NCI-H226 (cell line): ENCODE results near the gene C5AR2.
A peak's percentile ranks its signal among the peaks of the same experiment; 100 is the strongest.
"Not testable (repeated sequence)": the region's sequence is repeated elsewhere in the genome, so short reads cannot be mapped to it uniquely, and the experiment has no call there.

Experiments used
- DNase-seq: peaks from one replicate; pipeline ENCODE4 v3.0.0-alpha.2; 2015

The C5AR2 gene

GRCh38 chr19:47365455-47365854 is 33.5 kb downstream of the C5AR2 start:
- not testable (repeated sequence) for DNase-seq

DNA sequence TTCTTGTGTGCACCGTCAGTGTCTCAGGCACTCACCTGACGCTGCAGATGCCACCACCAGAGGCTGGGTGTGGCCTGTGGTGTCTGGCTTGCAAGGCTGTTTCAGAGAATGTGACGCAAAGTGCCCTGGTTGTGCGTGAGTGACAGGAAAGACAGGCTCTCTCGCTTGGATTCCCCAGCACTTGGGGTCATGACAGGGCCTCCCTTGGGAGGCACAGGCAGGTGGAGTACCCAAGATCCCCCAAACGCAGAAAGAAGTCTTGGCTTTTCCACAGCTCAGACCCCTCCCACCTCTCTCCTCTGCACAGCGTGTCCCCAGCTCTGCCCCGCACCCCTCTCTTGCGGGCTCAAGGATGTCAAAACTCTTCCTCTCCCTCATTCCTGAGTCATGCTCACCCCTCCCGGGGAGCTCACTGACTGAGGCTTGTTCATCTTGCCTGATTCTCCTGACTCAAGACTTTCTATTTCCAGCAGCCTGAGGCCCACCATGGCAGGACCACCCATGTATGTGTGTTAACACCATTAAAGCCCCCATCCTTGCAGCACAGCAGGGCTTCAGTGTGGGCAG is 38.2 kb downstream of the C5AR2 start:
- DNase-seq, result peak; percentile 53

DNA sequence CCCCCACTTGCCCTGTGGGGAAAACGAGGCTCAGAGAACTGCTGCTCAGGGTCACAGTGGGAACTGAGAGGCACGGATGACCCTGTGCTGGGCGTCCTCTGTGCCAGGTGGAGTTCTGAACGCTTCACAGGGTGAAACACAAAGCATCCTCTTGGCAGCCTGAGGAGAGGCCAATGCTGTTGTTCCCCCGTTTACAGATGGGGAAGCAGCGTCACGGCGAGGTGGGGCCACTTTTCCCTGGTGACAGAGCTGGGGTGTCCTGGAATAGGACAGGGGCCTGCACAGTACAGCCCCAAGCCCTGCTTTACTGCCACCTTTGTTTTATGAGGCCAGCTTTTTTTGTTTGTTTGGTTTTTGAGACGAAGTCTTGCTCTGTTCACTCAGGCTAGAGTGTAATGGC is 39.3 kb downstream of the C5AR2 start:
- DNase-seq, result no peak

DNA sequence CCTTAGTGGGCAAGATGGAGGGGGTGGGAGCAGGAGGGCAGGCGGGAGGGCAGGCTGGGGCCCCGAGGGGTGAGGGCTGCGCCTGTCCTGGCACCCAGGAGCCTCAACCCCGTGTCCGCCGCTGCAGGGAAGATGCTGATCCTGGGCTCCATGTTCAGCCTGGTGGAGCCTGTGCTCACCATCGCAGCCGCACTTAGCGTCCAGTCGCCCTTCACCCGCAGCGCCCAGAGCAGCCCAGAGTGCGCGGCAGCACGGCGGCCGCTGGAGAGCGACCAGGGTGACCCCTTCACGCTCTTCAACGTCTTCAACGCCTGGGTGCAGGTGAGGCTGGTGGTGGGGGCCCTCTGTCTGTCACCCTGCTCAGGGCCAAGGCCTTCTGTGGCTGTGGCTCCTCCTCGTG is 40.6 kb downstream of the C5AR2 start:
- no peak for DNase-seq

DNA sequence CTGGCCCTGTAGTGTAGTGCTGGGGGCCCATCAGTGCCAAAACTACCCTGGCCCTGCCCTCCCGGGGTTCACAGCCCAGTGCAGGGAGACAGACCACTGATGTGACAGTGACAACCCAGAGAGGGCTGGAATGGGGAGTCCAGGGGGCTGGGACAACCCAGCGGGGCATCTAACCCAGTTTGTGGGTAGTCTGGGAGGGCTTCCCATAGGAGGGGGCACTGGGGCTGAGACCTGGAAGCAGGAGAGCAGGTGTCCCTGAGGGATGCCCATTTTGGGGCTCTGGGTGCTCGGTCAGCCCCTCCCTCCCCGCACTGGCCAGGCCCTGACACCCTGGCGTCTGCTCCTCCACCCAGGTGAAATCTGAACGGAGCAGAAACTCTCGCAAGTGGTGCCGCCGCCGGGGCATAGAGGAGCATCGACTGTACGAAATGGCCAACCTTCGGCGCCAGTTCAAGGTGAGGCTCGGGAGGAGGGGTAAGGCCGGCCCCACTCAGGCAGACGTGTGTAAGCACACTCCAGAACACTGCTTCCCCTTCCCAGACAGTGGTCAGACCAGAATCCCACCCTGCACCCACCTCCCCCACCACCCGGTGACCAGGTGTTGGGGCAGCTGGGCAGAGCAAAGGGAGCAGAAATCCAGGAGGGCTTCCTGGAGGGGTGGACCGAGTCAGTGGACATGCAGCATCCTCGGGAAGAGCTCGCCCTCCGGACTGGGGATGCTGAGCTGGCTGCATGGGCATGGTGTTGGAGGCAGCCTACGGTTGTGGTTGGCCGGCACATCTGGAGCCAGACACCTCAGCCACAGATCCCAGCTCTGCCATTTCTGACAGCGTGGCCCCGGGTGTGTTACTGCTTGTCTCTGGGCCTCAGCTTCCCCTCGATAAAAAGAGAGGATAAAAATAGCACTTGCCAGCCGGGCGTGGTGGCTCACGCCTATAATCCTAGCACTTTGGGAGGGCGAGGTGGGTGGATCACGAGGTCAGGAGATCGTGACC is 41.6 kb downstream of the C5AR2 start:
- DNase-seq, result no peak

GRCh38 chr19:47374876-47375693 is 43.1 kb downstream of the C5AR2 start:
- no peak for DNase-seq

GRCh38 chr19:47375694-47376588 is 44.0 kb downstream of the C5AR2 start:
- no peak for DNase-seq

DNA sequence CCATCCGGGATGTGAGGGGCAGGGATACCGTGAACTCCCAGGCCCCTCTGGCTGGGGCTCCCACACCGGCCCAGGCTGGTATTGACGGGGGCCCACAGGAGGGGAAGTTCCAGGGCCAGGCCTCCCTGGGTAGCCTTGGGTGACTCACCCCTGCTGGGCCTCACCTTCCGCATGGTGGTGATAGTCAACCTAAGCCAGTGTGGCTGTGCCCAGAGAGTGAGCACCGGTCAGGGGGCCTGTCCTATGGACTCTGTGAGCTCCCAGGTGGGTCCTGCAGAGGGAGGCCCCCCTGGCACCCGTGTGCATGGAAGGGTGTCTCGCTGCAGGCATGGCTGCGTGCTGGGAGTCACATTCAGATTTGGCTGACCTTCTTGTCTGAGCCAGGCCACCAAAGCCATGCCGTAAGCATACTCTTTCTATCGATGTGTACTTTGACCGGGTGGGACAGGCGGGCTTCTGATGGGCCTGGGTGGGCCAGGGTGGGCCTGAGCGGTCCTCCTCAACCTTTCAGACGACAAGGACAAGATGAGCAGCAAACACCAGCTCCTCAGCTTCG is 44.7 kb downstream of the C5AR2 start:
- no peak for DNase-seq

DNA sequence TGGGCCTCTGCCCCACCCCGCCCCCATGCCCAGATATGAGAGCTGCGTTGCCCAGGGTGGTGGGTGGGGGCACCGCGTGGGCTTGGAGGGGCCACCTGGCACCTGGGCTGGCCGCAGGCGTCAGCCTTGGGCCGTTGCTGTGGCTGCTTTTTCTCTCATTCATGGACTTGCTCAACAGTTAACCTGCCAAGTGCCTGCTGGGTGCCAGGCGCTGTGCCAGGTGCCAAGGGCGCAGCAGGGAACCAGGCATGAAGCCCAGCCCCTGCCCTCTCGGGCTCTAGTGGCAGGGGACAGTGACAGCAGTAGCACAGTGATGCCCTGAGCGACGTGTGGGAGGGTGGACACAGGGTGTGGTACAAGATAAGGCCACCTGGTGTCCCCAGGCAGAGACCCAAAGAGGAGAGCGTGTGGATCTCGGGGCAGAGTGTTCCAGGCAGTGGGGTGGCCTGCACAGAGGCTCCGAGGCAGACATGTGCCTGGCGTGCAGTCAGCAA is 45.3 kb downstream of the C5AR2 start:
- DNase-seq, result no peak

DNA sequence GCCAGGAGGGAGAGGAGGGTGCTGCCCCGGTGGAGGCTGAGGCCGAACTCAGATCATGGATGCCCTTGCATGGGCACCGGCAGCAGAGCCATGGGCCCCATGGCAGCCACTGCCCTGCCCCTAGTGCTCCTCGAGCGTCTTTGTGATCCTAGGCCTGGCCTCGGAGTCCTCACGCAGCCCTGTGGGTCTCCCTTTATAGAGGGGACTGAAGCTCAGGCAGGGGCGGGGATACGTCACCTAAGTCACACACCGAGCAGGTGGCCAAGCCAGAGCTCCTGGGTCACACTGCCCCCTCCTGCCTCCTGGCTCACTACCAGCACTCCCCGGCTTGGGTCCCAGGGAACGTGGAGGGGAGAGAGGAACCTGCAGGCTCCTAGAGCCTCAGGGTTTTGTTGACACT is 45.8 kb downstream of the C5AR2 start:
- no peak for DNase-seq

GRCh38 chr19:47378246-47378645 is 46.3 kb downstream of the C5AR2 start:
- no peak for DNase-seq

GRCh38 chr19:47379381-47379938 is 47.5 kb downstream of the C5AR2 start:
- no peak for DNase-seq

DNA sequence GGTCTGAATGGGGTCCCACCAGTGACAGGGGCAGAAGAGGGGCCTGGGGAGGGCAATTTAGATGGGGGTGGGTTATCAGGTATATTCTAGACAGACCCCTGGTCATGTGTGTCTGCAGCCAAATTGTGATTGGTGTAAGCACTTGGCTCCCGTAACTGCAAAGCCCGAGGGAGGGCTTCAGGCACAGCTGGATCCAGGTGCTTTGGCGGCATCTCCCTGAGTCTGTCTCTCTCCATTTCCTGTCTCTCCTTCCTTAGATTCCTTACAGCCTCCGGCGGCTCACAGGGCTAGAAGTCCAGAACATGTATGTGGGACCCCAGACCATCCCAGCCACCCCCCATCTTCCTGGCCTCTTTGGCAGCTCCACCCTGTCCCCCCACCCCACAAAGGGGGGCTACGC is 48.6 kb downstream of the C5AR2 start:
- no peak for DNase-seq

DNA sequence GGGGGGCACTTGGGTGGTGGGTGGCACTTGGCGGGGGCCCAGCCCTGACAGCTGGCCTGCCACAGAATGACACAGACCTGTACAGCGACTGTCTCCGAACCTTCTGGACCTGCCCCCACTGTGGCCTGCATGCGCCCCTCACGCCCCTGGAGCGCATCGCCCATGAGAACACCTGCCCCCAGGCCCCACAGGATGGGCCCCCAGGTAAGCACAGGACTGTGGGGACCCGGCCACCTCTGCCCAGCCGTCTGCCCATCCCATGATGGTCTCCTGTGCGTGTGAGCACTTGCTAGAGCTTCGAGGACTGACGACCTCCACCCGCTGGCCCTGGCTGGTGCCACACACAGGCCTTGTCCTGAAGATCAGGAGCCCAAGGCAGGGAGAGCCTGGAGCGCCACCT is 49.1 kb downstream of the C5AR2 start:
- no peak for DNase-seq

GRCh38 chr19:47381653-47382279 is 49.8 kb downstream of the C5AR2 start:
- no peak for DNase-seq

DNA sequence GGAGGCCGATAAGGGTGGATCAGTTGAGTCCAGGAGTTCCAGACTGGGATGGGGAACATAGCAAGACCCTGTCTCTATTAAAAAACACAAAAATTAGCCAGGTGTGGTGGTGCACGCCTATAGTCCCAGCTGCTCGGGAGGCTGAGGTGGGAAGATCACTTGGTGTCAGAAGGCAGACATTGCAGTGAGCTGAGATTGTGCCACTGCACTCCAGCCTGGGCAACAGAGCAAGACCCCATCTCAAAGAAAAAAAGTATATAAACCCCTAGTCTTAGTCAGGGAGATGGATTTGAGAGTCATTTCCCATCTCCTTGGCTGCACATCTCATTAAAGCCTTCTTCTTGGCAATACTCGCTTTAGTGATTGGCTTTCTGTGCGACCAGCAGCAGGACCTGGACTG is 51.9 kb downstream of the C5AR2 start:
- not testable (repeated sequence) for DNase-seq

DNA sequence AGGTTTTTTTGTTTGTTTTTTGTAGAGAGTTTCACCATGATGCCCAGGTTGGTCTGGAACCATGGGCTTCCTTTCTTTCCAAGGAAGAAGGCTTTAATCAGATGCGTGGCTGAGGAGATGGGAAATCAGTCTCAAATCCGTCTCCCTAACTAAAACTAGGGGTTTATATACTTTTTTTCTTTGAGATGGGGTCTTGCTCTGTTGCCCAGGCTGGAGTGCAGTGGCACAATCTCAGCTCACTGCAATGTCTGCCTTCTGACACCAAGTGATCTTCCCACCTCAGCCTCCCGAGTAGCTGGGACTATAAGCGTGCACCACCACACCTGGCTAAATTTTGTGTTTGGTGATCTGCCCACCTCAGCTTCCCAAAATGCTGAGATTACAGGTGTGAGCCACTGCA is 52.6 kb downstream of the C5AR2 start:
- DNase-seq, result not testable (repeated sequence)

GRCh38 chr19:47386582-47386981 is 54.6 kb downstream of the C5AR2 start:
- not testable (repeated sequence) for DNase-seq

- DNase-seq, result not testable (repeated sequence)
Observed at GRCh38 chr19:47387623-47388022, 55.6 kb downstream of the C5AR2 start.

- DNase-seq, result not testable (repeated sequence)
Observed at GRCh38 chr19:47388721-47389120, 56.7 kb downstream of the C5AR2 start.

- no peak for DNase-seq
Observed at GRCh38 chr19:47389150-47389556, 57.2 kb downstream of the C5AR2 start.
